HG02610 (cell line): ENCODE results near the gene SYTL5.

ENCODE experiments used
- ATAC-seq: cut with Tn5 transposase; IDR thresholded peaks from one replicate; pipeline ENCODE4 v1.9.1; 2021; ENCODE audit warnings: mild to moderate bottlenecking, moderate library complexity; ENCODE audit not compliant: unreplicated experiment

The SYTL5 gene

GRCh38 chrX:38127961-38128360, 121.6 kb downstream of the SYTL5 start:
- ATAC-seq: no peak

GRCh38 chrX:38129366-38129765, 123.0 kb downstream of the SYTL5 start:
- ATAC-seq: no peak

DNA sequence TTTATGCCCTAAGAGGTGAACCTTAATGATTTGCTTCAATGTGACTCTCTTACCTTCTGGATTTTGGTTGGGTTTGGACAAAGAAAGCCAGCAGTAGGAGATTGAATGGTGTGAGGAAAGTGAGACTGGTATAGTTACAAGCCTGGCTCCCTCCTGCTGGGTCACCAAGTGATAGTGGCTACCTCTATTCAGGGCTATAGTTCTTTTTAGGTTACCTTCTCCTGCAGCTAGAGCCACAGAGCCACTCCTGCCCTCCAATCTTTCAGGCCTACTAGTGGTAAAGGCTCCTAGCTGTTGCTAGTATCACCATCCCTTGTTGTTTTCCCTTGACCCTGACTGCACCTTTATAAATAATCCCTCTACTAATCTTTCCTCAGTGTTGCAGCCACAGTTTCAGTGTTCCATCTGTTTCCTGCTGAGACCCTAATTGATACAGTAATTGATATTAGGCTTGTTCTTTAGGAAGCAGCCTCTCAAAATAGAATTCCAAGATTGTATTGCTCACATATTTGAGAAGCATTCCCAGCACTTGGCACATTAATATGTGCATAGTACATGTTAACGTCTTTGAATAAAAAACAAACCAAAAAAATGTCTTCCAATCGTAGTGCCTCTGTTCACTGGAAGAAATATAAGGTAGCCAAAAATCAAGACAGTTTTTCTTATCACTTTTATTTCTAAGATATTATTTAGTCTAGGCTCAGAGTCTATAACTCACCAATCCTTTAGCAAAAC, 132.0 kb downstream of the SYTL5 start:
- no peak for ATAC-seq

- no peak for ATAC-seq
Measured at GRCh38 chrX:38138900-38139299, 132.5 kb downstream of the SYTL5 start.

GRCh38 chrX:38142610-38143009, 136.3 kb downstream of the SYTL5 start:
- no peak for ATAC-seq

DNA sequence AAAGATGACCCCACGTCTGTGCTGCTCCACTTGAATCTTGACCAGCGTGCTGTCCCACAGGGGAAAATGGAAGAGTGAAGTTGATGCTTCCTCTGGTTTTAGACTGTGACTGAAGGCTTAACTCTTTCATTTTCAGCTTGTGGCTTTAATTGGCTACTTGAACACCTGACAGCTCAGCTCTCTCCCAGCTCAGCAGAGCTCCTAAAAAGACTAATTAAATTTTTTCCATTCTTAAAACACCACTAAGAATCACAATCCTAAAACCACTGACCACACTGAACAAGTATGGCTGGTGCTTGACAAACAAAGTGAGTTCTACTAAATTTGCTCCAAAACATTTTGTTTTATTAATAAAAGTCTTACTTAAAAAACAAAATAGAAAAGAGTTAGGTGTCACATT, 142.7 kb downstream of the SYTL5 start:
- no peak for ATAC-seq

DNA sequence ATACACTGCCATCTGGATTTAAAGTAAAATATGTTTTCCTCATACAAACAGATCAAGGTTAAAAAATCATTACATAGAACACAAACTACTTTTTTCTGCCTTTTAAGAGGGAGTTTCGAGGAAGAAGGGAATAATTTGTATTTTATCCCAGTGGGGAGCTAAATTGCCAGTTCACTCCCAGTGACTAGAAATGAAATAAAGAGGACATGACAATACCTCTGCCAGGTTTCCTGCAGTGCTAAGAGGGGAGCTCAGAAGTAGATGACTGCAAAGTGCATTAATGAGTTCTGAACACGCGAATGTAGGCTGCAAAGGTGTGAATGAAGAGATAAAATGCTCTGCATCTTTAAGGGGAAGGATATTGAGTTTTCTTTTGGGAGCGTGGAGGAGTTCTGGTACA, 144.6 kb downstream of the SYTL5 start:
- no peak for ATAC-seq

GRCh38 chrX:38151441-38151840, 145.1 kb downstream of the SYTL5 start:
- no peak for ATAC-seq

- ATAC-seq: no peak
Measured at GRCh38 chrX:38154340-38154739, 148.0 kb downstream of the SYTL5 start.

DNA sequence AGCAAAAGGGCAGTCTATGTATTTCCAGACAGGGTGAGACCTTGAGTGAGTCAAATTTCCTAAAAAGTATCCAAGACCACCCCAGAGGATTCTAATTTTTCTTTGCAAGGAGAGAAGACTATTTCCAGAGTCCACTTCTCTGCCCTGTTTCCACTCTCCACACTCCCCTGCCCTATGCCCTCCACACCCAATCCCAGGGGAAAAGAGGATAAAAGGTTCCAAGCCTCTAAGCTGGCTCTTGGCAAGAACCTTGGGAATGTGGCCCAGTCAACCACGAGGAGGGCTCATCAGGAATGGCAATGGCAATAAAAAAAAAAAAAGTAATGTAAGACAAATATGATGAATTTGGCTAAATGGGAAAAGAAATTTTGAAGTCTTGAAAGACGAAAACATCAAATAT, 148.5 kb downstream of the SYTL5 start:
- no peak for ATAC-seq

GRCh38 chrX:38156838-38157237, 150.5 kb downstream of the SYTL5 start:
- ATAC-seq: no peak

- ATAC-seq: no peak
Measured at GRCh38 chrX:38163193-38163592, 156.8 kb downstream of the SYTL5 start.

- ATAC-seq: no peak
Measured at GRCh38 chrX:38165023-38165422, 158.7 kb downstream of the SYTL5 start.

GRCh38 chrX:38166478-38167083, 160.2 kb downstream of the SYTL5 start:
- ATAC-seq: no peak

- ATAC-seq: no peak
Measured at GRCh38 chrX:38170556-38170955, 164.2 kb downstream of the SYTL5 start.

GRCh38 chrX:38172596-38172995, 166.2 kb downstream of the SYTL5 start:
- ATAC-seq: no peak

DNA sequence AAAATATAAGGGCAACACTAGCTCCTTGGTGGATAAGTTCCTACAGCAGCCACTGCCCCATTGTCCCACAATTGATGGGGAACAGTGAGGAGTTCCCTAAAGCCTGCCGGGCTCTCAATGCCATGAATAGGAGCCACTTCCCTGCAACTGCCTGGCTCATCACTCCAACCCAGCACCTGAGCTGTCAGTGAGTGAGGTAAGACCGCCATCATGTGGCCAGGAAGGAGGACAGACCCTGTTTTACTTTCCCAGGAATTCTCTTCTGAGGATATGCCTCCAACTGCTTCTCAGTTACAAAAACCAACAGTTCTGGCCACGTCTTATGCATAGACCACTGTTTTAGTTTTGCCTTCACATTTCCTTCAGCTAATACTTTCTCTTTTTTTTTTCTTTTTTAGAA, 168.8 kb downstream of the SYTL5 start:
- no peak for ATAC-seq

GRCh38 chrX:38178396-38178795, 172.0 kb downstream of the SYTL5 start:
- no peak for ATAC-seq
